Right lobe of liver (tissue), 6 donors: ENCODE data around the gene KCTD15. TPM values are rescaled to one million over a fixed set of nuclear protein-coding genes. Genes with fewer than 3 reads are reported as not detected.
A peak's percentile ranks its signal among the peaks of the same experiment; 100 is the strongest.

Source experiments
- ATAC-seq, 4 donors: fragments of 200-7000 bp; cut with Tn5 transposase; one replicate each; pipeline ENCODE4 v1.9.1; 2020; ENCODE audit warnings: mild to moderate bottlenecking in 4 of 4, moderate library complexity in 4 of 4
- DNase-seq, 3 donors: peaks; one replicate each; pipeline ENCODE4 v3.0.0-alpha.2; 2020
- H3K27ac ChIP-seq, 3 donors: fragments of 200-600 bp; one replicate each; pipeline ENCODE4 v1.8.0; 2022
- H3K27me3 ChIP-seq, 2 donors: fragments of 200-600 bp; one replicate each; pipeline ENCODE4 v1.8.0; 2022
- H3K36me3 ChIP-seq, 4 donors: fragments of 200-600 bp; sonication (generic) in 1 of 4; one replicate each; pipeline versions ENCODE4 v1.5.1 to v1.8.0; 2017 to 2022; ENCODE audit warnings: control low read depth in 1 of 4
- H3K4me1 ChIP-seq, 4 donors: fragments of 200-600 bp; sonication (generic) in 1 of 4; one replicate each; pipeline versions ENCODE4 v1.5.1 to v1.8.0; 2017 to 2022; ENCODE audit warnings: control low read depth in 1 of 4
- H3K4me3 ChIP-seq, 3 donors: fragments of 200-600 bp; one replicate each; pipeline ENCODE4 v1.8.0; 2022
- H3K9me3 ChIP-seq, 4 donors: fragments of 200-600 bp; sonication (generic) in 1 of 4; one replicate each; pipeline versions ENCODE4 v1.5.1 to v1.8.0; 2017 to 2022; ENCODE audit warnings: control low read depth in 1 of 4
- POLR2A ChIP-seq: fragments of 450-650 bp; IDR thresholded peaks from one replicate; pipeline ENCODE4 v1.6.1; 2017; ENCODE audit warnings: antibody characterized with exemption, mild to moderate bottlenecking
- WGBS: methylation state at CpG from one replicate; pipeline ENCODE4 v1.1.6; 2018; ENCODE audit warnings: low coverage, low lambda C conversion rate; ENCODE audit not compliant: insufficient coverage; ENCODE audit errors: missing lambda C conversion rate; 5-methylcytosine and 5-hydroxymethylcytosine counted together
- intact Hi-C, 2 donors: fragments of 100-400 bp; cut with DNase I; formaldehyde crosslinking; loops; one replicate each; pipeline versions ENCODE4 v1.11.2 to v1.14.1; 2022
- long read RNA-seq: library from polyadenylated mRNA; unstranded; transcript quantifications from one replicate; pipeline ENCODE4 v2.0.0, GENCODE V29; 2019
- total RNA-seq, 6 experiments: library from RNA; depleted of rRNA in 2 of 6; stranded (reverse); fragments of >200 nt in 2 of 6; fragmentation: NEBNext Ultra II Directional in 3 of 6; extraction: Animal tissue kit (Norgen Biotek cat#: 25700) in 3 of 6; gene quantifications; one replicate each; pipeline versions ENCODE4 v1.1.0 to v1.2.4, GENCODE V29; 2016 to 2023
- TF ChIP-seq, protein P1 (sequence below), 4 donors: fragments of 200-600 bp in 3 of 4; fragments of 450-650 bp in 1 of 4; IDR thresholded peaks; one replicate each; pipeline versions ENCODE4 v1.5.1 to v1.8.0; 2016 to 2022; ENCODE audit warnings: antibody characterized with exemption in 4 of 4, mild to moderate bottlenecking in 2 of 4
- donor health status: DM: no; HTN: yes; CAD: no.
- donor health status: DM: no; HTN: no; CAD: no.
- donor health status: DM: no; HTN: no; CAD: no.
- donor health status: DM: no; HTN: yes; CAD: no.
- donor health status: DM: no; HTN: yes; CAD: no.

KCTD15 gene
- total RNA-seq, result 10 to 100 TPM in 4 of 6 experiments, 1 to 10 TPM in 2; 5.0 to 27.0 (median 11.5) TPM
- long read RNA-seq, partial matches to known transcripts, result 0 of 1 reads
- long read RNA-seq, other reads (novel, unspliced or antisense), result 1 of 1 reads

- peak; percentile 5 to 43 (median 7) for ATAC-seq
- H3K27ac ChIP-seq, result peak within 1 kb of the TSS; percentile 82 to 99 (median 85)
- intact Hi-C loops, result no loop called here
- H3K4me3 ChIP-seq, result peak within 1 kb of the TSS; percentile 59 to 78 (median 60)
- 2% methylated on average over 33 of the region's 92 CpGs for WGBS
- peak in 2 of 3 donors; percentile 53 to 65 for DNase-seq
- no peaks in the 10 kb centered on the region for H3K27me3 ChIP-seq
- H3K4me1 ChIP-seq, result peaks cover 0 to 10% (median 0%) of the 10 kb centered on the region in 4 donors
- H3K9me3 ChIP-seq, result no peaks in the 10 kb centered on the region
- TF ChIP-seq, protein P1, sequence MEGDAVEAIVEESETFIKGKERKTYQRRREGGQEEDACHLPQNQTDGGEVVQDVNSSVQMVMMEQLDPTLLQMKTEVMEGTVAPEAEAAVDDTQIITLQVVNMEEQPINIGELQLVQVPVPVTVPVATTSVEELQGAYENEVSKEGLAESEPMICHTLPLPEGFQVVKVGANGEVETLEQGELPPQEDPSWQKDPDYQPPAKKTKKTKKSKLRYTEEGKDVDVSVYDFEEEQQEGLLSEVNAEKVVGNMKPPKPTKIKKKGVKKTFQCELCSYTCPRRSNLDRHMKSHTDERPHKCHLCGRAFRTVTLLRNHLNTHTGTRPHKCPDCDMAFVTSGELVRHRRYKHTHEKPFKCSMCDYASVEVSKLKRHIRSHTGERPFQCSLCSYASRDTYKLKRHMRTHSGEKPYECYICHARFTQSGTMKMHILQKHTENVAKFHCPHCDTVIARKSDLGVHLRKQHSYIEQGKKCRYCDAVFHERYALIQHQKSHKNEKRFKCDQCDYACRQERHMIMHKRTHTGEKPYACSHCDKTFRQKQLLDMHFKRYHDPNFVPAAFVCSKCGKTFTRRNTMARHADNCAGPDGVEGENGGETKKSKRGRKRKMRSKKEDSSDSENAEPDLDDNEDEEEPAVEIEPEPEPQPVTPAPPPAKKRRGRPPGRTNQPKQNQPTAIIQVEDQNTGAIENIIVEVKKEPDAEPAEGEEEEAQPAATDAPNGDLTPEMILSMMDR (IDR thresholded peaks at IDR 0.05), result no peak
- TF ChIP-seq POLR2A, result no peak
- peaks cover 0 to 5% (median 0%) of the 10 kb centered on the region in 4 donors for H3K36me3 ChIP-seq
Observed at GRCh38 chr19:33796164-33796875, at the start of gene KCTD15. Gene KCTD15, plus strand, starts transcription at chr19:33796870. Its CDS starts 3,585 bp downstream, at chr19:33800455.

- intact Hi-C loops, result no loop called here
- no peak for ATAC-seq
Observed at GRCh38 chr19:33747273-33747672, 49.4 kb upstream of the KCTD15 start.

GRCh38 chr19:33748231-33748630 lies 48.4 kb upstream of the KCTD15 start:
- no peaks in the 10 kb centered on the region for H3K4me1 ChIP-seq
- no peaks in the 10 kb centered on the region for H3K27me3 ChIP-seq
- no peaks in the 10 kb centered on the region for H3K9me3 ChIP-seq
- TF ChIP-seq, protein P1 (IDR thresholded peaks at IDR 0.05), result no peak
- TF ChIP-seq POLR2A, result no peak
- no peak overlapping the region for H3K27ac ChIP-seq
- intact Hi-C loops, result no loop called here
- no peak for DNase-seq
- ATAC-seq, result no peak
- H3K36me3 ChIP-seq, result no peaks in the 10 kb centered on the region
- H3K4me3 ChIP-seq, result no peak overlapping the region
- 40% methylated on average over 1 of the region's 8 CpGs for WGBS

More at GRCh38 chr19:33747273-33747672, 49.4 kb upstream of the KCTD15 start:
- Histone ChIP-seq H3K4me1 (no peaks in the 10 kb centered on the region), H3K9me3 (no peaks in the 10 kb centered on the region), H3K4me3 (no peak overlapping the region), H3K36me3 (no peaks in the 10 kb centered on the region), H3K27ac (no peak overlapping the region), H3K27me3 (no peaks in the 10 kb centered on the region)
- DNase-seq, result no peak
- TF ChIP-seq POLR2A, result no peak
- TF ChIP-seq, protein P1 (IDR thresholded peaks at IDR 0.05), result no peak
- WGBS, result 39% methylated on average over 2 of the region's 4 CpGs

DNA sequence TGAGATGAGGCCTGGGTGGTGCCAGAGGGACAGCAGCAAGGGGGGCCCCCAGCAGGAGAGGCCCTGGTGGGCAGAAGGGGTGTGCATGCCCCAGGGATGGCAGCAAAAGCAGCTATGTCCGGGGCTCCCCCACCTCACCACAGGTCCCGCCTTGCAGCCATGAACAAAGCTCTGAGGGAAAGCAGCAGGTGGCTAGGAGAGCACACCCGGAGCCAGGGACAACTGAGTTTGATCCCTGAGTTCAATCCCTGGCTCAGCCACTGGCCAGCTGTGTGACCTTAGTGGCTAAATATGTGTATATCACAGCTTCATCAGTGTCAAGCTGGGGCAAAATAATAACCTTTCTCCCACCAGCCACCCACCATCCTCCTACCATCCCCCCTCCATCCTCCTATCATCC lies 47.7 kb upstream of the KCTD15 start:
- Histone ChIP-seq H3K27me3 (no peaks in the 10 kb centered on the region), H3K4me1 (no peaks in the 10 kb centered on the region), H3K4me3 (no peak overlapping the region), H3K9me3 (no peaks in the 10 kb centered on the region), H3K27ac (no peak overlapping the region), H3K36me3 (no peaks in the 10 kb centered on the region)
- intact Hi-C loops, result no loop called here
- no peak for ATAC-seq
- no peak for DNase-seq
- WGBS, result 66% methylated on average over 2 of the region's 3 CpGs
- TF ChIP-seq, protein P1 (IDR thresholded peaks at IDR 0.05), result no peak
- TF ChIP-seq POLR2A, result no peak
